ENCODE results near the gene GEMIN7.

Gene GEMIN7

DNA sequence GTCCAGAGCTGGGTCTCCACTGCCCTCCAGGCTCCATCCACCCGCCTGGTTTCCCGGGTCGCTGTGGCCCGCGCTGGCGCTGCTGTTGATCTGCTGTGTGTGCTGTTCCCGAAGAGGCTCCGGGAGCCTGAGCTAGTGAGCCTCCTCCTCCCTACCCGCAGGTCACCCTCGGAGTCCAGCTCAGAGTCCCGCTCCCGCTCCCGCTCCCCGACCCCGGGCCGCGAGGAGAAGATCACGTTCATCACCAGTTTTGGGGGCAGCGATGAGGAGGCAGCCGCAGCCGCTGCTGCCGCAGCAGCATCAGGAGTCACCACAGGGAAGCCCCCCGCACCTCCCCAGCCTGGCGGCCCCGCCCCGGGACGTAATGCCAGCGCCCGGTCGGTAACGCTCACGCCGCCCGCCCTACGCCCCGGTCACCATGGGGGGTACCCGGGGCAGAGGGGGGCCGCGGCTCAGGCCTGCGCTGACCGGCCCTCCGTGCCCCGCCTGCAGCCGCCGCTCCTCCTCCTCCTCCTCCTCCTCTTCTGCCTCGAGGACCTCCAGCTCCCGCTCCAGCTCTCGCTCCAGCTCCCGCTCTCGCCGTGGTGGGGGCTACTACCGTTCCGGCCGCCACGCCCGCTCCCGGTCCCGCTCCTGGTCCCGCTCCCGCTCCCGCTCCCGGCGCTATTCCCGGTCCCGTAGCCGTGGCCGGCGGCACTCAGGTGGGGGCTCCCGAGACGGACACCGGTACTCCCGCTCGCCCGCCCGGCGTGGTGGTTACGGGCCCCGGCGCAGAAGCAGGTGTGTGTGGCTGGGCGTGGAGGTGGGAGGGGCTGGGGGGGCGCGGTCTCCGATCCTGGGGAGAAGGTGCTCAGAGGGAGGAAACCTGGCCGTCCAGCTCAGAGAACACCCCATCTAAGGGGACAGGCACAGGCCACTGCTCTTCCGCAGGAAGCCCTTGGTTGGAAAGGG is 14.9 kb upstream of the GEMIN7 start:
- no peak for DNase-seq

DNA sequence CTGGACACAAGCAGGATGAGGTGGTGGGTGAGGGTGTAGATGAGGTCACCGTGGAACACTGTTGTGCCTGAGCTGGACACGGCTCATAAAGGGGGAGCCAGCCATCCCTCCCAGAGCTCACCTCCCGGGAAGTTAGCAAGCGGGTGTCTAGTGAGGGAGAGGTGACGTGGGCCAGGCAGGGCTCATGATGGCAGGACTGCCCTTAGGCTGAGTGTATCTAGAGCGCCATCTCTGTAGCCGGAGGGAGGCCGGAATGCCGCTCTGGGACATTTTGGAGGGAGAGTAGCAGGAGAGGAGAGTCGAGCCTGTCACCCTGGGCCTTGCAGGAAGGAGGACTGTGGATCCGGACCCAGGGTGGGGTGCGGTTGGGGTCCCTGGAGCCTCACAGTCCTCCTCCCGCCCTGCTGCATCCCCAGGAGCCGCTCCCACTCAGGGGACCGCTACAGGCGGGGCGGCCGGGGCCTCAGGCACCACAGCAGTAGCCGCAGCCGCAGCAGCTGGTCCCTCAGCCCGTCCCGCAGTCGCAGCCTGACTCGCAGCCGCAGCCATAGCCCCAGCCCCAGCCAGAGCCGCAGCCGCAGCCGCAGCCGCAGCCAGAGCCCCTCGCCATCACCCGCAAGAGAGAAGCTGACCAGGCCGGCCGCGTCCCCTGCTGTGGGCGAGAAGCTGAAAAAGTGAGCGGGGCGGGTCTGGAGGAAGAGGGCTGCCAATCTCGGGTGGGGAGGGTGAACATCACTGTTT is 12.0 kb upstream of the GEMIN7 start:
- DNase-seq = no peak

DNA sequence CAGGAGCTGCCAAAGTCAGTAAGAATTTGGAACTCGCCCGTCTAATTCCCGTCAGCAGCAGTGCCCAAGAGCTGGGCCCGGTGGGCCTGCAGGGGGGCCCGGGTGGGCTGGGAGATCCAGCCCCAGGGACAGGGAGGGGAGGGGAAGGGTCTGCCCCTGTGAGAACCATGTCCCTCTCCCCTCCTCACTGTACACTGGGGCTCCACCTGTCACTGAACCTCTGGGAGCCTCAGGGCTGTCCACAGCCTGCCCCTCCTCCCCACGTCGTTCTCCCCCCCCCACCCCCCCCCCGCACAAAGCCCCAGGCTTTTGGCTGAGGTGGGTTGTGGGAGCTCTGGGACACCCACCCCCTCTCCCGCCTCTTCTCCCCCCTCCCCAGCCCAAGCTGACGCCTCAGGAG is 11.0 kb upstream of the GEMIN7 start:
- no peak for DNase-seq

DNA sequence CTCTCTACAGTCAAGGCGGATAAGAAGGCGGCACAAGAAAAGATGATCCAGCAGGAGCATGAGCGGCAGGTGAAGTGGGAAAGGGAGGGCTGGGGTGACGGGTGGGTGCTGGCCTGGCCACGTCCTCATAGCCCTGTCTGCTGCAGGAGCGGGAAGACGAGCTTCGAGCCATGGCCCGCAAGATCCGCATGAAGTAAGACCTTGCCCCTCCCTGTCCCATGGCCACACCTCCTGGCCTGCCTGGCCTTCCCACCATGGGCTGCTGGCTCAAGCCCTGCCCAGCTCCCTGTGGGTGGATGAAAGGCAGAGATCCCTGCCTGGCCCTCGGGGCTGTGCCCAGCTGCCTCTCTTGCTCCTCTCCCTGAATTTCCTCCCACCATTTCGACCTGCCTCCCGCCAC is 10.0 kb upstream of the GEMIN7 start:
- DNase-seq = no peak

DNA sequence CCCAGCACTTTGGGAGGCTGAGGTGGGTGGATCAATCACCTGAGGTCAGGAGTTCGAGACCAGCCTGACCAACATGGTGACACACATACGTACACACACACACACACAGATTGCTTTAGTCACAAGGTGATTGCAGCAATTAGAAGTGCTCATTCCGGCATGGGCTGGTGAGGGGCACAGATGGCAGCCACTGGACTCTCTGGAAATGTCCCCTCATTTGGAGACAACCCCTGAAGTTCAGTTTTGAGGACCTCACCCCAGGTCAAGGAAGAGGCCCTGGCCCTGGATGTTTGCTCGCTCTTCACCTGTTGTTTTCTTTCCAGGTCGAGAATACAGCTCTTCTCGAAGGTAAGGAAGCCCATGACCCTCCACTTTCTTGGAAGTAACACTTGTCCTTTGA is 8.8 kb upstream of the GEMIN7 start:
- DNase-seq = no peak

DNA sequence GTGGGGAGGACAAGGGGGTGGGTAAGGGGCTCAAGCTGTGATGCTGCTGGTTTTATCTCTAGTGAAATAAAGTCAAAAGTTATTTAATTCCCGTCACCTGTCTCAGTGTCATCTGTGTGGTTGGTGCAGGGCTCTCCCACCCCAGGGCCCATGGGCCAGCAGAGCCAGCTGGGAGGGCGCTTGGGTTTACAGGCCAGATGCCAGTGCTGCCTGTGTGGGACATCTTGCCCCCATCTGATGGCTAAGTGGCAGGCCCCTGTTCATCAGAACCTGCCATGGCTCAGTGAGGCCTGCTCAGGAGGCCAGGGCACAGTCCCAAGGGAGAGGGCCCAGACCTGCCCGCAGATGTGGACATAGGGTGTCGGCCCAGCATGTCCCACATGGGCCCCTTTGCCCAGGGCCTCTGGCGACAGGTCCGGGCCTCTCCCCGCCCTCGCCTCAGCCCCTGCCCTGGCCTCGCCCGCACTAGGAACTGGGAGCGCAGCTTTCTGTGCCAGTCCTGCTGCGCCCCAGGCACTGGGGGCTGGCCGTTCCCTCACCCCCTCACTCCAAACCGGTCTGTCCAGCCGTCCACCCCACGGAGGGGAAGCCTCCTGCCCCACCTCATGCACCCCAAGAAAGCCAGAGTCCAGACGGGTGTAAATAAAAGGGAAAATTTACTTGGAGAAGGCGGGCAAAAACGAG is 8.1 kb upstream of the GEMIN7 start:
- DNase-seq = no peak

DNA sequence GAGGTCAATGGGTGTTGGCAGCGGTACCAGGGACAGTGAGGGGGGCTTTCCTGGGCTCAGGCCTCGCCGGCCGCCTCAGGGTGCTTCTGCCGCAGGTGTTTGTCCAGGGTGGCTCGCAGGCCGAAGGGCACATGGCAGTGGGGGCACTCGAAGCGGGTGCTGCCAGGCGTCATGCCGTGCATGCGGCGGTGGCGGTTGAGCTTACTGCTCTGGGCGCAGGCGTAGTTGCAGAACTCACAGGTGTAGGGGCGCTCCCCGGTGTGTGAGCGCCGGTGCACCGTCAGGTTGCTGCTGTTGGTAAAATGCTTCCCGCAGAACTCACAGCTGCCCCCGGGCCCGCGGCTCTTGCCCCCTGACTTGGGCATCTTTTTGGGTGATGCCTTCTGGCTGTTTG is 7.5 kb upstream of the GEMIN7 start:
- no peak for DNase-seq

DNA sequence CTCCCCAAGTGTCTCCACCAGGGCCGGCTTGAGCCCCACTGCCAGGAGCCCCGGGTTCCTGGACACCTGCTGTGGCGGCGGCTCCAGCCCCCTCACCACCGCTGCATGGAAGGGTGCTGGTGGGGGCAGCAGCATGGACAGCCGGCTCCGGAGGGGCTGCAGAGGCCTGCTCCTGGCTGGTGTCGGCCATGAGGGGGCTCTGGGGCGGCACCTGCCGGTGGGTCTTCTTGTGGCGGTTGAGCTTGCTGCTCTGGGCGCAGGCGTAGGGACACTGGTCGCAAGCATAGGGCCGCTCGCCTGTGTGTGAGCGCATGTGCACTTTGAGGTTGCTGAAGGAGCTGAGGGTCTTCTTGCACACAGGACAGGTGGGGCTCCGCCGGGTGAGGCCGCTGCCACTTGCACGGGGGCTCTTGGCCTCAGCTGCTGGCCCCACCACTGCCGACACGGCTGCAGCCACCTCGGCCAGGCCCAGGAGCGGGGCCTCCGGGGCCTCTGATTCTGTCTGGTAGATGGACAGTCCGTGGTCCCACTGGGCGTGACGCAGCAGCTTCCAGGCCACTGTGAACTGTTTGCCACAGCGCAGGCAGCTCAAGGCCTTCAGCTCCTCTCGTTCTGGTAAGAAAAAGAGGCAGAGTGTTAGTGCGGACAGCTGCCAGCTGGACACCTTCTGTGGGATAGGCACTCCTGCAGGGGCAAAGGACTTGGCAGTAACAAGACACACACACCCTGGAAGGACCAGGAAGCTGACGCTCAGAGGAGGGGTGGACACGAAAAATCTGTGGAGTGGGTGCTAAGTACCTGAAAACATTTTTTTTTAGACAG is 6.9 kb upstream of the GEMIN7 start:
- DNase-seq = no peak

DNA sequence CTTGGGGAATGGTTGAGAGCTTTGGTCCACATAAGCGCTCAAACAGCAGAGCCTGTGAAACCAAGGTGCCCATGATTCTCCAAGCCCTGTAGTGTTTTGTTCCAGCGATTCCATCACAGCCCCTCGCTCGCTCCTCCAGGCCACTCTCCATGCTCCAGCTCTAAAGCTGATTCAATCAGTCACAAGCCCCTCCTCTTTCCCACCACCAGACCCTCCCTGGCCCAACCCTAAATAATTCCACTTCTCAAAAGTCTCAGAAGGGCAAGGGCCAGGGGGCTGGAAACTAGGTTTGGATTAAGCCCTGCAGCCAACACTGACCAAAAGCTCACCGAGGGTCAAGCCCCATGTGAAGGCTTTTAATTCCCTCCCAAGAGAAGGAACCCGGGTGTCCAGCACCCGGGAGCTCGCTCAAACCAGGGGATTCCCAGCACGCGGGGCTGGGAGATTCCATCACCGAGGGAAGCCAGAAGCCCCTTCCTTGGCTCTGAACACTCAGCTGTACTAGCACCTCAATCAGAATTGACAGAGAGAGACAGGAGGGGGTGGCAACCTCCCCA is 4.2 kb upstream of the GEMIN7 start:
- DNase-seq = no peak

DNA sequence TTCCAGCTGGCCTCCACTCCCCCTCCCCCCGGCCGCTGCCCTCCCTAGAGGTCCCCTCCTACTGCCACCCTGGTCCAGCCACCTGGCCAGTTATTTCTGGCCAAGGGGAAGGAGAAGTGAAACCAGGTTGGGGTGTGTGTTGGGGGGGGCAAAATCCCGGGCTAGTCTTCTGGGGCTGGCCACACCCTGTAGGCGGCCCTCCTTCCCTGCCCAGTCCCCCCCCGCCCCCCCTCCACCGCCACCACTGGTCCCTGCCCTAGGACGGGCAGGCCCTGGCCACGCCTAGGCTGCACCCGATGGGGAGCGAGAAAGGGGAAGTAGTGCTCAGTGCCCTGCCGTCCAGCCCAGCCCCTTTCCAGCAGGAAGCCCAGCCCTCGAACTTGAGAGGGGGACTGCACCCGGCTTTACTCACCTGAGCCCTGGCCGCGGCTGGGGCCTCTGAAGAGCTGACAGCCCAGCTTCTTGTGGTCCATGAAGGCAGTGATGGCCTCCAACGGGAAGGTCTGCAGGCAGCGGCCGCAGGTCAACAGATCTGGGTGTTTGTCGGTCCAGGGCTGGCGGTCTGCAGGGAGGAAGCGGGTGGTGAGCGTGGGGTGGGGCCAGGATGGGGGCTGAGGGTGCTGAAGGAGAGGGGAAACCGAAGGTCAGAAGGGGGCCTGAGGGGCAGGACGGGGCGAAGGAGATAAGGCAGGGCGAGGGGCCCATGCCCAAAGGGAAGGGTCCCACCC is 3.6 kb upstream of the GEMIN7 start:
- no peak for DNase-seq

DNA sequence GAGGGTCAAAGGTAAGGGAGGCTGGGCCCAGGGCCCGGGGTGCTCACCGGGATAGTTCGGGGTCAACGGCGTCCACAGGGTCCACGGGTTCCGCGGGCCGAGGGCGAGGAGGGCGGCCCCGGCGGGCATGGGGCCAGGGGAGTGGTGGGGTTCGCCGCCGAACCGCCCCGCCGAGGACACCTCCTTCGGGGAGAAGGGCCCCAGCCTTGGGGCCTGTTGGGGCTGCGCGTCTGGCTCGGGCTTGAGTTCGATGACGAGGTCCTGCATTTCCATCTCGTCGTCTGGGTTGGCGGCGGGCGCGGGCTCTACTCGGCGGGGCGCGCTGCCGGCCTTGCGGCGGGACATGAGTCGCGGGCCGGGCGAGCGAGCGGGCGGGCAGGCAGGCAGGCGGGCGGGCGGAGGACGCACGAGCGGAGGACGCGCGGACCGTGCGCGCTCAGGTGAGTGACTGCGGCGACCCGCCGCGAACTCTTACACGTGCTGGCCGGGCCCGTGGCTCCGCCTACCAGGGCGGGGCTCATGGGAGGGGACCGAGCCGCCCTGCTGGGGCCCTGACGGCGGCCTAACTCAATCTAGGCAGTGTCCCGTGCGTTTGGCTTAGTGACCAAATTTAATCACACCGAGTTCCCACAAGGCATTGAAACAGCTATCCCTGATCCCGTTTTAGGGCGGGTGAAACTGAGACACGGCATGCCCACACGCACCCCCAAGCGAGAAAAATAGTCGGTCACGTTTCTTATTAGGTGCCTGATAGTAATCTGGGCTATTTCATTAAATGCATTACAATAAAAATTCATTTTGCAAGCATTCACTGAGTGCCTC is 2.8 kb upstream of the GEMIN7 start, which contains the start of gene ZNF296:
TSS of gene ZNF296 (minus strand) at position 450 of the 822 bp plus-strand sequence. CDS start at position 345, 105 bp downstream.
- no peak for DNase-seq

DNA sequence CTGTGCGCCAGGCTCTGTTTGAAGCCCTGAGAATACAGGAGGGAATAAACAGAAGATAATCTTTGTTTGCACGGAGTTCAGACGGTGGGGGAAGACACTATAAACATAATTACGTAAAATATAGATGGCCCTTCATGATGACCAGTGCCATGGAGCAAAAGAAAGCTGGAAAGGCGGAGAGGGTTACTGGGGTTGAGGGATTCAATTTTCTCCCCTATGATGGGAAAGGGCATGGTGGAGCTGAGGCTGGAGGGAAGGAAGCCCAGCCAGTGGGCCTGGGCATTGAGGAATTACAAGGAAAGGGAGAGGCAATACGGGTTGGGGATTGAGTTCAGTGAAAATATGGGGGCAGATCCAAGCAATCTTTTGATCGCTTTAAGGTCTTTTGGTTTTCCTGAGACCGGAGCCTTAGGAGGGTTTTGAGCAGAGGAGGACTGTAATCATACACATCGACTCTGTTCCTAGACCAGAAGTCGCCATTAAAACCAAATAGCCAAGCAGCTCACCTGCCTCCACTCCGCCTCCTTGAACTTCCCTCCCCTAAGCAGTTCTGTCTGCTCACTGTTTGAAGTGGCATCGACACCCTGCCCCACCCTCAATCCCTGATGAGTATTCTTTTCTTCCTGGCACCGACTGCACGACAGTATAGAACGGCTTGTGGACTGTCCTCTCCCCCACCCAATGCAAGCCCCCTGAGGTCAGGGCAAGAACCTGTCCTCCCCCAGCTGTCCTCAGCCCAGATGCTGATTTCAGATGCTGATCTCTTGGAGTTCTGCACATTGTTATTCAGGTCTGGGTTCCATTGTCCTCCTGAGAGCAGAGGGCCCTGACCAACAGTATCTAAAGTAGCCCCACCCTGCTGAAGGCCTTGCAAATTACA is 2.0 kb upstream of the GEMIN7 start:
- DNase-seq = no peak

DNA sequence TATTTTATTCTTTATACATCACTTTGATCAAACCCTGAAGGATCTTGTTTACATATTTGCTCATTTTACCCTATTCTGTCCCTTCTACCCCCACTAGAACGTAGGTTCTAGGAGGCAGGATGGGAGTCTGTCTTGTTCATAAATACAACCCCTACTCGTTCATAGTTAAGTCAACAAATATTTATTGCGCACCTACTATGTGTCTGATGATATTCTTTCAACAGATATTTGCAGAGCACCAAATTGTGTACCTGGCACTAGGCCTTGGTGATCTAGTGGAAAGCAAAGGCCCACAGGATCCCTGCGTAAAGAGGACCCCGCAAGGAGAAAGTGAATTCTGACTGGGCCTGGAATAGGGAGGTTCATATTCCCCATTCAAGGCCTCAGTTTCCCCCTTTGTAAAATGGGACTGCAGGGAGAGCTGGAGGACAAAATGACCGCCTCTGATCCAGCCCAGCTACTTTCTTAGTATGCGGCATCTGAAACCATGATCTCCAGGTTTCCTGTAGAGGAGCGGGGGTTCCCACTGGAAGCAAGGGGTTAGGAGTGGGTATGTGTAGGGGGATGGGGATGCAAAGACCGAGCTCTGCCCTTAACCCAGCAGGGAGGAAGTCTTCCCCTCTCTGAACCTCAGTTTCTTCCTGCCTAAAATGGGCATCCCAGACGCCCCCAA is 534 bp upstream of the GEMIN7 start:
- no peak for DNase-seq

DNA sequence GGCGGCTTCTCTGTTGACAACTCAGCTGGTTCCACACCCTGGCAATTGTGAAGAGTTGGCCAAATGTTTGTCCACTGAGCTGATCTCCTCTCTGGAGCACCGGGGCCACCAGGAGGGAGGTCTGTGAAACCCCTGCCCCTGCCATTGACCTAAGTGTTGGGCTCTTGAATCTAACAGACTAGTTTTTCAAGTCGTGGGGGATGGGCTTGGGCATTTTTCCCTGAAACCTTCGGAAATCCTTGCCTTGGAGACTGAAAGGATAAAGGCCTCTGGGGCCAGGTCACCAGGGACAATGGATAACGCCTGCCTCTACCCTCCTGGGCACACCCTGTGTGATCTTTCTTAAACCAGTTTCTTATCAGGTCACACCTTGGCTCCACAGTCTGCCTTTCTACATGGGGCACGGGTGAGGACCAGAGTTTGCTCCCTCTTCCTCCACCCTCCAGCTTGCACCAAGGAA is 881 bp downstream of the GEMIN7 start:
- no peak for DNase-seq

DNA sequence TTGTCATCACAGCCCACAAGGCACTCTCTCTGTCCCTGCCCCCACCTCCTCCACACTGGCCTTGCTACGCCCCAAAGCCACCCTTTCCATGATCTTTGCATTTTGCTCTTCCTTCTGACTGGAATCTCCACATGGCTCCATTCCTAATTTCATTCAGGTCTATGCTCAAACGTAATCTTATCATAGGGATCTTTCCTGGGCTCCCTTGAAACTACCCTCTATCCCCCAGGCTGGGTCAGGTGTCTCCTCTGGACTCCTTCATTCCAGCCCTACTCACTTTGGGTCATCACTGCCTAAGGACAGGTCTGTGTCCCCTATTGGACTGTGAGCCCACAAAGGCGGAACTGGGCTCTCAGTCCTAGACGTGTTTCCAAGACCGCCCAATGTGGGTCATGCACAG is 3.1 kb downstream of the GEMIN7 start:
- DNase-seq = no peak

DNA sequence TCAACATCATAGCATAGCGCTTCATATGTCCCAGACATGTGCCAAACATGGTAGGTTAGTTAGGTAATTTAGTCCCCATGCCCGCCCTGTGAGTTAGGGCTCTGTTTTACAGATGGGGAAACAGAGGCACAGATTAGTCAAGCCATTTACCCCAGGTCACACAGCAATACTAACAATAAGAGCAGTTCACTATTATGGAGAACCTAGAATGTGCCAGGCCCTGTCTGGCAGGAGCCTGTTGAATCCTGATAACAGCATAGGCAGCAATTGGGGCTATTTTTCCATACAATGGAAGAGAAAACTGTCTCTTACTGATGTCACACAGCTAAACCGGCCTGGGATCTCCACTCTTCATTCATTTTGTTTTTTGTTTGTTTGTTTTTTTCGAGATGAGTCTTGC is 7.4 kb downstream of the GEMIN7 start:
- DNase-seq = no peak

DNA sequence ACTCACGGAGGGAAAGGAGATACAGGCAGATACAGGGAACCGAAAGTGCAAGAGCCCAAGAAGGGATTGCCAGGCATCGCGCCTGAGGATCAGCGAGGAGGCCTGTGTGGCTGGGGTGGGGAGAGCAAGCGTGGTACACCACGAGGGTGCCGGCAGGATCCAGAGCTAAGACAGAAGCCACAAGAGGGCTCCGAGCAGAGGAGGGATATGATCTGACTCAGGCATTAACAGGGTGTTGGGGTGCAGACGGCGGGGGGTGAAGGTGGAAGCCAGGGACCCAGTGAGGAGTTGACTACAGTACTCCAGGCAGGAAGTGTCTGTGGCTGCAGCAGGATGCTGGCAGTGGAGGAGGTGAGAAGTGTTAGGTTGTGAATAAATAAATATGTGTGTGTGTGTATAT is 8.5 kb downstream of the GEMIN7 start:
- no peak for DNase-seq

DNA sequence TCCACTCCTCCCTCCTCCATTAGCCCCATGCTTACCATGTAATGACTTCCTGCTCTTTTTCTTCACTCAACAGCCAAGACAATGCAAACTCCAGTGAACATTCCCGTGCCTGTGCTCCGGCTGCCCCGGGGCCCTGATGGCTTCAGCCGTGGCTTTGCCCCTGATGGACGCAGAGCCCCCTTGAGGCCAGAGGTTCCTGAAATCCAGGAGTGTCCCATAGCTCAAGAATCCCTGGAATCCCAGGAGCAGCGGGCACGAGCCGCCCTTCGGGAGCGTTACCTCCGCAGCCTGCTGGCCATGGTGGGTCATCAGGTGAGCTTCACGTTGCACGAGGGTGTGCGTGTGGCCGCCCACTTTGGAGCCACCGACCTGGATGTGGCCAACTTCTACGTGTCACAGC is 11.0 kb downstream of the GEMIN7 start:
- no peak for DNase-seq

DNA sequence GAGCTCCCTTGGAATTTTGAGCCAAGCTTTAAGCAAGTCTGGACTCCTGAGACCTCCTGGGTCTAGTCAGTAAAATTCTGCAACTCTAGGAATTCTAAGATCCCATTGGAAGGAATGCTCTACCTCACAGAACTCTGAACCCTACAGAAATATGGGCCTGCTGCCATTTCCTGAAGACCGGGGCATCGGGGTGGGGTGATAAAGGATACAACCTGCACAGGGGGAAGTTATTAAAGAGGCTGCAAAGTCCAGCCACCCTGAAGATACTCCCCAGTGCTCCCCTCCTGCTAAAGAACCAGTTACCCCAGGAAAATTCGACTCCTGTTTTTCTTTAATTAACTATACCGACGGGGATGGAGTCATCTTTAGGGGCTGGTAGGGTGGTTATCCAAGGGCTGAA is 11.5 kb downstream of the GEMIN7 start:
- DNase-seq = no peak

Data from NCI-H1694 (cell line).